Measurements from ENCODE around the gene MED15.

MED15 gene

GRCh38 chr22:20636075-20636812, 128.8 kb downstream of the MED15 start:
- Histone ChIP-seq H3K4me3 (ENCODE audit: low read depth in 1 of 2, low read length in 1 of 2) (no peak overlapping the region), H3K9me3 (no peaks in the 10 kb centered on the region), H3K27ac (no peak overlapping the region), H3K27me3 (peaks cover 16% of the 10 kb centered on the region), H3K36me3 (no peaks in the 10 kb centered on the region), H3K4me1 (ENCODE audit: control insufficient read depth in 1 of 2, insufficient read depth in 1 of 2, low read depth in 1 of 2, low read length in 1 of 2) (no peaks in the 10 kb centered on the region)
- no peak for TF ChIP-seq CTCF (IDR thresholded peaks at IDR 0.05)

- TF ChIP-seq CTCF (IDR thresholded peaks at IDR 0.05), result no peak
- no peak overlapping the region for H3K4me3 ChIP-seq (ENCODE audit: low read depth in 1 of 2, low read length in 1 of 2)
These were observed 129.5 kb downstream of the MED15 start for GRCh38 chr22:20636945-20637344.

More at GRCh38 chr22:20636945-20637344, 129.5 kb downstream of the MED15 start:
- H3K27ac ChIP-seq, result no peak overlapping the region
- H3K27me3 ChIP-seq, result peaks cover 21% of the 10 kb centered on the region
- H3K9me3 ChIP-seq, result no peaks in the 10 kb centered on the region
- no peaks in the 10 kb centered on the region for H3K36me3 ChIP-seq
- no peaks in the 10 kb centered on the region for H3K4me1 ChIP-seq (ENCODE audit: control insufficient read depth in 1 of 2, insufficient read depth in 1 of 2, low read depth in 1 of 2, low read length in 1 of 2)
